ENCODE data around the gene PLIN3. TPM values are rescaled to one million over a fixed set of nuclear protein-coding genes. Genes with fewer than 3 reads are reported as not detected.
A peak's percentile ranks its signal among the peaks of the same experiment; 100 is the strongest.
"Not testable (repeated sequence)": the region's sequence is repeated elsewhere in the genome, so short reads cannot be mapped to it uniquely, and the experiment has no call there.

The PLIN3 gene
- total and polyA plus RNA-seq, 10 donors, result 26.7 to 63.5 (median 37.9) TPM

DNA sequence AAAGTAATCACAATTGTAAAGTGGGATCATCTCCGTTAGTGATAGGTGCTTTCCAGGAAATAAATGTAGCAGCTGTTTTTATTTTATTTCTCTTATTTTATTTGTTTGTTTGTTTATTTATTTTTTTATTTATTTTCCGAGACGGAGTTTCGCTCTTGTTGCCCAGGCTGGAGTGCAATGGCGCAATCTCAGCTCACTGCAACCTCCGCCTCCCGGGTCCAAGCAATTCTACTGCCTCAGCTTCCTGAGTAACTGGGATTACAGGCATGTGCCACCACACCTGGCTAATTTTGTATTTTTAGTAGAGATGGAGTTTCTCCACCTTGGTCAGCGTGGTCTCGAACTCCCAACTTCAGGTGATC, 35.5 kb downstream of the PLIN3 start:
- H3K27me3 ChIP-seq (replicated peaks in 1 of 7); intact Hi-C loops (cut with DNase I; ENCODE audit: low total_unique reads); H3K36me3 ChIP-seq; H3K9me3 ChIP-seq; DNase-seq: not testable (repeated sequence)
- Histone ChIP-seq H3K4me1 (peaks cover 17 to 48% (median 33%) of the 10 kb centered on the region in 6 donors), H3K4me3 (peak overlapping the region; percentile 63 to 90 (median 80)), H3K27ac (peak overlapping the region; percentile 91 to 96 (median 92))
- 29 to 37% (median 31%) methylated on average over 9 of the region's 9 CpGs for WGBS, 5 donors
- TF ChIP-seq, protein P1, sequence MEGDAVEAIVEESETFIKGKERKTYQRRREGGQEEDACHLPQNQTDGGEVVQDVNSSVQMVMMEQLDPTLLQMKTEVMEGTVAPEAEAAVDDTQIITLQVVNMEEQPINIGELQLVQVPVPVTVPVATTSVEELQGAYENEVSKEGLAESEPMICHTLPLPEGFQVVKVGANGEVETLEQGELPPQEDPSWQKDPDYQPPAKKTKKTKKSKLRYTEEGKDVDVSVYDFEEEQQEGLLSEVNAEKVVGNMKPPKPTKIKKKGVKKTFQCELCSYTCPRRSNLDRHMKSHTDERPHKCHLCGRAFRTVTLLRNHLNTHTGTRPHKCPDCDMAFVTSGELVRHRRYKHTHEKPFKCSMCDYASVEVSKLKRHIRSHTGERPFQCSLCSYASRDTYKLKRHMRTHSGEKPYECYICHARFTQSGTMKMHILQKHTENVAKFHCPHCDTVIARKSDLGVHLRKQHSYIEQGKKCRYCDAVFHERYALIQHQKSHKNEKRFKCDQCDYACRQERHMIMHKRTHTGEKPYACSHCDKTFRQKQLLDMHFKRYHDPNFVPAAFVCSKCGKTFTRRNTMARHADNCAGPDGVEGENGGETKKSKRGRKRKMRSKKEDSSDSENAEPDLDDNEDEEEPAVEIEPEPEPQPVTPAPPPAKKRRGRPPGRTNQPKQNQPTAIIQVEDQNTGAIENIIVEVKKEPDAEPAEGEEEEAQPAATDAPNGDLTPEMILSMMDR (IDR thresholded peaks at IDR 0.05 in 8 of 11, conservative IDR thresholded peaks at IDR 0.05 in 3 of 11), result peak in 2 of 11 experiments; percentile 2 to 3

DNA sequence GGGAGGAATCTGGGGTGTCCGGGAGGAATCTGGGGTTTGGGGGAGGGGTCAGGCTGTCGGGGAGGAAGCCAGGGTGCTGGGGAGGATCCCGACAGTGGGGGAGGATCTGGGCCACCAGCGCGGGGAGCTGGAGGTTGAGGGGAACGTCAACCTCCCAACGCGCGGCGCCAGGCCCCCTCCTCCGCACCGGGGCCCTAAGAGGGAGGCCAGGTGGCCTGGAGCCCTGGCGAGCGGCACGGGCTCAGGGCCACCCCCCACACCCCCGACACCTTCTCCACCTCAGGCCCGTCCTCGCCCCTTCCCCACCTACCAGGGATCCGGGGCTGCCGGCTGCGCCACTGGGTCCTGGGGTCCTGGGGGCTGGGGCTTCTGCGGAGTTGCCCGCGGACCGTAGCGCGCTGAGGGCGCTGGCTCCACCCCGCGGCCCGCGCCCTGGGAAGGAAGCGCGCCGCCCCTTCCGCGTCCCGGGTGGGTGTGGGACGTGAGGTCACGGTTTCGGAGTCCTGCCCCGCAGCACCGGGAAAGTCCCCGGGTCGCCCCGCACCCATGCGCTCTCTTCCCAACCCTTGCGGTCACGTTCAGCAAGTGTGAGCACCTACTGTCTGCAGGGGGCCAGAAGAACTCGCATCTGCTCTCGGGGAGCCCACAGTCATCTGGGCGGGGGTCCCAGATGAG, 36.0 kb downstream of the PLIN3 start, which contains the start of gene TICAM1:
Gene TICAM1 (minus strand): TSS at position 409 of the 675 bp plus-strand sequence. CDS start 13,335 bp downstream, outside the sequence.
- Histone ChIP-seq H3K36me3 (peaks cover 0 to 6% (median 0%) of the 10 kb centered on the region in 6 donors), H3K27me3 (replicated peaks in 1 of 7) (no peaks in the 10 kb centered on the region), H3K27ac (peak within 1 kb of the TSS; percentile 91 to 96 (median 92)), H3K9me3 (no peaks in the 10 kb centered on the region), H3K4me1 (peaks cover 17 to 48% (median 33%) of the 10 kb centered on the region in 6 donors), H3K4me3 (peak within 1 kb of the TSS; percentile 63 to 90 (median 80))
- DNase-seq, result peak; percentile 94
- intact Hi-C loops (cut with DNase I; ENCODE audit: low total_unique reads), result no loop called here
- TF ChIP-seq POLR2A (IDR thresholded peaks at IDR 0.05), result peak; percentile 39 to 59 (median 46)
- TF ChIP-seq, protein P1 (IDR thresholded peaks at IDR 0.05 in 8 of 11, conservative IDR thresholded peaks at IDR 0.05 in 3 of 11), result peak in 3 of 11 experiments; percentile 15 to 31 (median 28)
- TF ChIP-seq POLR2AphosphoS5 (IDR thresholded peaks at IDR 0.05), result peak; percentile 89 to 92 (median 92)
- 0 to 1% (median 1%) methylated on average over 16 to 43 of the region's 52 CpGs for WGBS, 5 donors

DNA sequence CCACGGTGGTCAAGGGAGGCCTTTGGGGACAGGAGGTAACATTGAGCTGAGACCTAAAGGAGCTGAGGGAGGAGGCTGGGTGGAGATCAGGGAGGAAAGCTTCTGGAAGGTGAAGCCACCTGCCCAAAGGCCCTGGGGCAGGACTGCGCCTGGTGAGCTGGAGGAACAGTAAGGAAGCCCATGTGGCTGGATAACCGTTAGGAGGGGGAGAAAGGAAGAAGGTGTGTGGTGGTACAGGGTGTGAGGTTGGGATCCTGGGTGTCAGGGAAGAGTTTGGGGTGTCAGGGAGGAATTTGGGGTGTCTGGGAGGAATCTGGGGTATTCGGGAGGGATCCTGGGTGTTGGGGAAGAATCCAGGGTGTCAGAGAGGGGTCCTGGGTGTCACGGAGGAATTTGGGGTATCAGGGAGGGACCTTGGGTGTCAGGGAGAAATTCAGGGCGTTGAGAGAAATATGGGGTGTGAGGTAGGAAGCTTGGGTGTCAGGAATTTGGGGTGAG, 36.6 kb downstream of the PLIN3 start:
- Histone ChIP-seq H3K4me1 (peaks cover 17 to 48% (median 33%) of the 10 kb centered on the region in 6 donors), H3K9me3 (no peaks in the 10 kb centered on the region), H3K27ac (peak overlapping the region; percentile 91 to 96 (median 92)), H3K27me3 (replicated peaks in 1 of 7) (no peaks in the 10 kb centered on the region), H3K36me3 (peaks cover 0 to 12% (median 0%) of the 10 kb centered on the region in 6 donors), H3K4me3 (peak overlapping the region; percentile 63 to 90 (median 80))
- no peak for TF ChIP-seq POLR2AphosphoS5 (IDR thresholded peaks at IDR 0.05)
- TF ChIP-seq, protein P1 (IDR thresholded peaks at IDR 0.05 in 8 of 11, conservative IDR thresholded peaks at IDR 0.05 in 3 of 11), result no peak
- TF ChIP-seq POLR2A (IDR thresholded peaks at IDR 0.05), result no peak
- 50 to 62% (median 60%) methylated on average over 6 of the region's 6 CpGs for WGBS, 5 donors
- intact Hi-C loops (cut with DNase I; ENCODE audit: low total_unique reads), result no loop called here
- no peak for DNase-seq

DNA sequence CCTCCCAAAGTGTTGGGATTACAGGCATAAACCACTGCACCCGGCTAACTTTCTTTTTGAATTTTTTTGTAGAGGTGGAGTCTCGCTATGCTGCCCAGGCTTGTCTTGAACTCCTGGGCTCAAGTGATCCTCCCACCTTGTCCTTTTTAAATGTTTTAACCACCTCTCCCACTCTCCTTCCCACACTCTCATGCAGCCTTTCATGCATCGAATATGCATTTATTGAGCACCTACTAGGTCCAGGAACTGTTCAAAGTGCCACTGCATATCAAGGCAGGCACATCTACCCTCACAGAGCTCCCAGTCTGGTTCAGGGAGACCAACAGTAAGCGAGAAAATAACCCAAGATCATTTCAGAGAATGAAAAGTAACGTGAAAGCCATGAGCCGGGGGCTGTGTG, 37.1 kb downstream of the PLIN3 start:
- WGBS, 5 donors, result 72 to 83% (median 81%) methylated on average over 6 of the region's 6 CpGs
- Histone ChIP-seq H3K4me3 (peak overlapping the region; percentile 63 to 90 (median 80)), H3K9me3 (no peaks in the 10 kb centered on the region), H3K27me3 (replicated peaks in 1 of 7) (no peaks in the 10 kb centered on the region), H3K27ac (peak overlapping the region; percentile 91 to 96 (median 92)), H3K4me1 (peaks cover 17 to 48% (median 33%) of the 10 kb centered on the region in 6 donors), H3K36me3 (peaks cover 0 to 17% (median 0%) of the 10 kb centered on the region in 6 donors)
- intact Hi-C loops (cut with DNase I; ENCODE audit: low total_unique reads), result no loop called here
- no peak for DNase-seq
- TF ChIP-seq POLR2A (IDR thresholded peaks at IDR 0.05), result no peak

All from spleen (tissue), 11 donors.